BE2C (cell line): ENCODE data around the gene USP28. TPM values are rescaled to one million over a fixed set of nuclear protein-coding genes. Genes with fewer than 3 reads are reported as not detected.
"Not testable (repeated sequence)": the region's sequence is repeated elsewhere in the genome, so short reads cannot be mapped to it uniquely, and the experiment has no call there.

Experiments used
- DNase-seq: peaks from one replicate; pipeline ENCODE4 v3.0.0-alpha.2; 2020
- H3K27me3 ChIP-seq: fragments of 250-450 bp; sonication (Bioruptor Pico); 2 replicates; pipeline ENCODE4 v1.5.1; 2020; ENCODE audit warnings: mild to moderate bottlenecking
- H3K36me3 ChIP-seq: fragments of 250-450 bp; sonication (Bioruptor Pico); 2 replicates; pipeline ENCODE4 v1.5.1; 2020; ENCODE audit warnings: mild to moderate bottlenecking
- H3K4me1 ChIP-seq: fragments of 250-450 bp; sonication (Bioruptor Pico); 2 replicates; pipeline ENCODE4 v1.5.1; 2020
- H3K4me3 ChIP-seq: 2 replicates; pipeline ENCODE4 v1.5.1; 2011; ENCODE audit warnings: low read depth, low read length
- H3K9me3 ChIP-seq: fragments of 250-450 bp; sonication (Bioruptor Pico); 2 replicates; pipeline ENCODE4 v1.5.1; 2020
- CTCF ChIP-seq: IDR thresholded peaks from 2 replicates; pipeline ENCODE4 v1.5.1; 2012; ENCODE audit warnings: mild to moderate bottlenecking, low read depth, low read length
- polyA plus RNA-seq: library from polyadenylated mRNA; unstranded; fragments of >200 nt; gene quantifications from one replicate; pipeline ENCODE4 v1.2.1, GENCODE V29; 2012; ENCODE audit warnings: low read depth, missing spikeins; ENCODE audit not compliant: insufficient read length, insufficient read depth

The USP28 gene
- polyA plus RNA-seq = 9.7 TPM

GRCh38 chr11:113875234-113876073 lies at the start of gene USP28:
Gene USP28 (minus strand): TSS chr11:113875572. CDS start chr11:113875501, 71 bp downstream.
- DNase-seq = peak; percentile 99
- H3K4me3 ChIP-seq = peak within 1 kb of the TSS; percentile 80
- no peaks in the 10 kb centered on the region for H3K9me3 ChIP-seq
- TF ChIP-seq CTCF = no peak
- H3K36me3 ChIP-seq = no peaks in the 10 kb centered on the region
- no peaks in the 10 kb centered on the region for H3K27me3 ChIP-seq
- H3K4me1 ChIP-seq = peaks cover 3% of the 10 kb centered on the region; the same call in 1 of the 2 replicates

GRCh38 chr11:113923572-113923971 lies 48.2 kb upstream of the USP28 start:
- TF ChIP-seq CTCF = no peak
- peaks cover 4% of the 10 kb centered on the region; the same call in 1 of the 2 replicates for H3K4me1 ChIP-seq
- DNase-seq = no peak
- H3K9me3 ChIP-seq = no peaks in the 10 kb centered on the region
- H3K36me3 ChIP-seq = no peaks in the 10 kb centered on the region
- H3K27me3 ChIP-seq = no peaks in the 10 kb centered on the region
- H3K4me3 ChIP-seq = no peak overlapping the region

DNA sequence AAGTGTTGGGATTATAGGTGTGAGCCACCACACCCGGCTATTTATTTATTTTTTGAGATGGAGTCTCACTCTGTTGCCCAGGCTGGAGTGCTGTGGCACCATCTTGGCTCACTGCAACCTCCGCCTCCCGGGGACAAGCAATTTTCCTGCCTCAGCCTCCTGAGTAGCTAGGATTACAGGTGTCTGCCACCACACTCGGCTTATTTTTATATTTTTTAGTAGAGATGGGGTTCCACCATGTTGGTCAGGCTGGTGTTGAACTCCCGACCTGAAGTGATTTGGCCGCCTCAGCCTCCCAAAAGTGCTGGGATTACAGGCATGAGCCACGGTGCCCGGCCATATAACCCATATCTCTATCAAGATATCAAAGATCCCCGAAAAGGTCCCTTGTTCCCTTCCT lies 36.1 kb upstream of the USP28 start:
- peaks cover 13% of the 10 kb centered on the region for H3K4me1 ChIP-seq
- H3K36me3 ChIP-seq, H3K27me3 ChIP-seq, H3K9me3 ChIP-seq, H3K4me3 ChIP-seq, DNase-seq: not testable (repeated sequence)

- no peak for DNase-seq
- Histone ChIP-seq H3K27me3 (no peaks in the 10 kb centered on the region), H3K36me3 (no peaks in the 10 kb centered on the region), H3K4me1 (peaks cover 23% of the 10 kb centered on the region), H3K4me3 (no peak overlapping the region), H3K9me3 (no peaks in the 10 kb centered on the region)
- TF ChIP-seq CTCF = no peak
Measured at GRCh38 chr11:113908098-113908497, 32.7 kb upstream of the USP28 start.

DNA sequence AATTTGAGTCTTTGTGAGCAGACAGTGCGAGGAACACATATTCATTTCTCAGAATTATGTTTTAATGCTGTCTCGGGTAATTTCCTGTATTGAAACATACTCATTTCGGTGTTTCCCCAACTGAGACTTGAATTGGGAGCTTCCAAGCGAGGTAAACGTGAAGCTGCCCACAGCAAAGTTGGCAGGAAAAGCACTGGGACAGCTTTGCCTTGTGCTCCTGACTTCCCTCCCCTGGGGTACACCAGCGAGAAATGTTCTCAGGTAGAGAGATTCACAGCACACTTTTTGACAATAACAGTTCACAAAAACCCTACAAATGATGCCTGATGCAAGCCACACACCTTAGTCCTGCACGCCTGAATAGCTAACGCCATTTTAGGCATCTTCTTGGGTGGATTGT lies 32.3 kb upstream of the USP28 start:
- no peaks in the 10 kb centered on the region for H3K27me3 ChIP-seq
- peaks cover 23% of the 10 kb centered on the region for H3K4me1 ChIP-seq
- H3K9me3 ChIP-seq = no peaks in the 10 kb centered on the region
- TF ChIP-seq CTCF = no peak
- H3K36me3 ChIP-seq = no peaks in the 10 kb centered on the region
- no peak overlapping the region for H3K4me3 ChIP-seq
- DNase-seq = no peak

DNA sequence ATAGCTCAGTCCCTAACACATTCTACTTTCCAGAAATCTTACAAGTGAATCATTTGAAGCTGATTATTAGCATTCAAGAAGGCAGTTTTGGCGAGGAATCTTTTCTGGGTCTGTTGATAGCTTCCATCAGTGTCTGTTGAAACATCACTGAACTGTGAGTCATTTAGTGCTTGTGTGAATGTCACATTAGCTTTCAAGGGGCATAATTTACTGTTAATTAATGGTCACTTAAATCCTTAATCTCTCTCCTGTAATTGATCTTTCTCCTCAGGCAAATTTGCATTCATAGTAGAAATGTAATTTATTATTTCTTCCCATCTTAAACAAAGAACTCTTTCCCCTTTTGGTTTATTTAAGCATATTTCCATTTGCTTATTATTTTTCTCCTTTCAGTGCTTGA lies 31.8 kb upstream of the USP28 start:
- Histone ChIP-seq H3K4me1 (peaks cover 23% of the 10 kb centered on the region), H3K27me3 (no peaks in the 10 kb centered on the region), H3K36me3 (no peaks in the 10 kb centered on the region), H3K4me3 (no peak overlapping the region), H3K9me3 (no peaks in the 10 kb centered on the region)
- TF ChIP-seq CTCF = no peak
- DNase-seq = no peak
